GM21737 (cell line): ENCODE results near the gene GNB3.

Experiments
- ATAC-seq: cut with Tn5 transposase; IDR thresholded peaks from one replicate; pipeline ENCODE4 v1.9.1; 2021; ENCODE audit warnings: mild to moderate bottlenecking, moderate library complexity; ENCODE audit not compliant: unreplicated experiment

Gene GNB3

DNA sequence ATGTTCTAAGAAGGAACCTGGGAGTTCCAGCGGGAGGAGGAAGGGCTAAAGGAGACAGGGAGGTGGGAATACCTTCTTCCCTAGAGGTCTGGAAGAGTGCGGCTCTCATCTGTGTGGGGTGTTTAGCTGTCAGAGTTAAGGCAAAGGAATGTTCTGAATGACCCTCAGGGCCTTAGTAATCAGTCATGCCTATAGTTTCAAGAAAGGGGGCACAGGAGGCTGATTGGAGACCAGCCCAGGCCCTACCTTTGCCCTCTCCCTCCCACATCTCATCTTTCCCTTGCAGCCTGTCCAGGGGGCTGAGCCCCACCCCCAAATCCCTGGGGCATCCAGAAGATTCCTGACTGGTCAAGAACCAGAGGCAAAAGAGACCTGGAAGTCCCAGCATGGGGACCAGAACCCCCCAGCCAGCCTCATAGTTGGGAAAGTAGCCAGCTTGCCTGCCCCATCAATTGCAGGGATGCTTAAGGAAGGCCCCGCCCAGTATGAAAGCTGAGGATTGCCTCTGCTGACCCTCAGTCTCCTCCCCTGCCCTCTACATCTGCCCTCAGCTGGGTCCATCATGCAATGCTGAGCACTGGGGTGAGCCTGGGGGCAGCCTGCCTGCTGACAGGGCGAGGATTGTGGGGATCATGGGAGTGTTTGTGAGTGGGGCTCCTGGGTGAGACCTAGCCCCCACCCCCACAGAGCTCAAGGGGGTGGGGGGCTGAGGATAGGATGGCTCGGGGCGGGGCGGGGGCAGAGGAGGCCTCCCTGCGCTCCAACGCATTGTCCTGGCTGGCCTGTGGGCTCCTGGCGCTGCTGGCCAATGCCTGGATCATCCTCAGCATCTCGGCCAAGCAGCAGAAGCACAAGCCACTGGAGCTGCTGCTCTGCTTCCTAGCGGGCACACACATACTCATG, 17.3 kb upstream of the GNB3 start:
- ATAC-seq: no peak

- no peak for ATAC-seq
These were observed 16.5 kb upstream of the GNB3 start for GRCh38 chr12:6824085-6824775.

GRCh38 chr12:6824901-6825381, 15.8 kb upstream of the GNB3 start:
- ATAC-seq: no peak

DNA sequence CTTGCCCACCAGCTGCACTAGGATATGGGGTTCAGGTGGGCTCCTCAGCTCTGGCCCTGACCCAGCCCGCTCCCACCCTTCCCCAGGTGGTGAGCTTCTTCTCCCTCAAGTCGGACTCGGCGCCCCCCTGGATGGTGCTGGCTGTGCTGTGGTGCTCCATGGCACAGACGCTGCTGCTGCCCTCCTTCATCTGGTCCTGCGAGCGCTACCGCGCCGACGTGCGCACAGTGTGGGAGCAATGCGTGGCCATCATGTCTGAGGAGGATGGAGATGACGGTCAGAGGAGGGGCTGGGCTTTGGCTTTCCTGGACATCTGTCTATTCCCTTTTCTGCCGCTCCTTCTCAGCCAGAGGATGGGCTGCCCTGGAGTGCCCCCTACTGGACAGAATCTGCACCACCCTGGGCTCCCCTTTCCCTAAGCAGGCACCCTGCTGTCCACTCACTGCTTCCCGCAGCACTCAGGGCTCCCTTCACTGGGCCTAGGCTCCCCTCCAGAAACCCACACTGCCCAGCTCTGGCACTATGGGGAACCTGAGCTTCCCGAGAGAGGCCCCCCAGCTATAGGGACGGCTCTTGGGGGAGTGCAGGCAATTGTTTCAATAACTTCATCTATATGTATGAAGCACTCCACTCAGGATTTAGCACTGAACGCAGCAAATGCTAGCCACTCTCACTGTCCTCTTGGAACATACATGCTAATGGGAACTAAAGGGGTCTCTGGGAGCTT, 15.2 kb upstream of the GNB3 start:
- ATAC-seq: no peak

DNA sequence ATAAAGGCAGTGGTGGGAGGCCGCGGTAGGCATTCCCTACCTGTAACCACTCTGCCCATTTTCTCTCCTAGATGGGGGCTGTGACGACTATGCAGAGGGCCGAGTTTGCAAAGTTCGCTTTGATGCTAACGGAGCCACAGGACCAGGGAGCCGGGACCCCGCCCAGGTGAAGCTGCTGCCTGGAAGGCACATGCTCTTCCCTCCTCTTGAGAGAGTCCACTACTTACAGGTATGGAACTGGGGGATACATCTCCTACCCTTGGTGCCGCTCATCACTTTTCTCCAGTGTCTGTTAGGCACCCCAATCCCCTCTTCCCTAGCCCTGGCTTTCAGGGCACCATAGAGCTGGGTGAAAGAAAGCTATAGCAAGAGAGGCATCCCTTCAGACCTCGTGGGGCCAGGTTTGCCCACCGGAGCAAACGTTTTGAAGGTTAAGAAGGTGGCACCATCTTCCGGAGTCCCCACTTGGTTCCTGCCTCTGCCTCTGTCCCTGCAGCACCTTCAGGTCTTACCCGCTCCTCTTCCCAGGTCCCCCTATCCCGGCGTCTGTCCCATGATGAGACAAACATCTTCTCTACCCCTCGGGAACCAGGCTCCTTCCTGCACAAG, 14.5 kb upstream of the GNB3 start:
- no peak for ATAC-seq

DNA sequence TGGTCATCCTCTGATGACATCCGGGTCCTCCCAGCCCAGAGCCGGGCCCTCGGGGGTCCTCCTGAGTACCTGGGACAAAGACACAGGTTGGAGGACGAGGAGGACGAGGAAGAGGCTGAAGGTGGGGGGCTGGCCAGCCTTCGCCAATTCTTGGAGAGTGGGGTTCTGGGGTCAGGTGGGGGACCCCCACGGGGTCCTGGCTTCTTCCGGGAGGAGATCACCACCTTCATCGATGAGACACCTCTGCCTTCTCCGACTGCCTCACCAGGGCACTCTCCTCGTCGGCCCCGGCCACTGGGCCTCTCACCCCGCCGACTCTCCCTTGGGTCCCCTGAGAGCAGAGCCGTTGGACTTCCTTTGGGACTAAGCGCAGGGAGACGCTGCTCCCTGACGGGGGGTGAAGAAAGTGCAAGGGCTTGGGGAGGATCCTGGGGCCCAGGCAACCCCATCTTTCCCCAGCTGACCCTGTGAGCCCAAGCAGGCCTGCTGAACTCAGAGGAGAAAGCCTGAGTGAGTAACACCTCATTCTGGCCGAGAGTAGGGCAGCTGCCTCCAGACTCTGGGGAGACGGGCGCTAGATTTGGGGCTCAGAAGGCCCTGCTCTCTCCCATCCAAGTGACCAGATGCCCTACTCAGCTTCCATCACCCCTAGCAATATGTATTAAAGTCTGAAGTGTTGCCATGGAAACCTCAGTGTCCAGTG, 13.8 kb upstream of the GNB3 start:
- no peak for ATAC-seq

DNA sequence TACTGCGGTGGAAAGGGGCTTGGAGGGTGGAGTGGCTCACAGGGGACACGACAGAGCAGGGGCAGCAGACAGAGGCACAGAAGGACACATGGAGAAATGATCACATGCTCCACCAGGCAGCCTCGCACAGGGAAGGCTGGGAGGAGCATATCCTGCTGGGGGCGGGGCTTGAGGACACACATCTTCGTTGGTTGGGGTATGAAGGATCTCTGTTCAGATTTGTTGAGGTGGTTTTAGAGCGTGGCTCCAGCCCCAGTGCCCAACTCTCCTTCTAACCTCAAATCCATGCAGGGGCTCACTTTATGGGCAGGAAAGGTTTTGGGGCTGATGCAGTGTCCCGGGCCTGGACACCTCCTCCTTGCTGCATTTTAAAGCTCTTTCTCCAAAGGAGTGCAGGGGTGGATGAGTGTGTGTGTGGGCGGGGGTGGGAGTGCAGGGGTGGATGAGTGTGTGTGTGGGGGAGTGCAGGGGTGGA, 13.3 kb upstream of the GNB3 start:
- ATAC-seq: no peak

GRCh38 chr12:6827982-6828780, 12.5 kb upstream of the GNB3 start, which contains the start of gene P3H3:
TSS of gene P3H3 (plus strand) at chr12:6828407. CDS start at chr12:6828441, 34 bp downstream.
- no peak for ATAC-seq

DNA sequence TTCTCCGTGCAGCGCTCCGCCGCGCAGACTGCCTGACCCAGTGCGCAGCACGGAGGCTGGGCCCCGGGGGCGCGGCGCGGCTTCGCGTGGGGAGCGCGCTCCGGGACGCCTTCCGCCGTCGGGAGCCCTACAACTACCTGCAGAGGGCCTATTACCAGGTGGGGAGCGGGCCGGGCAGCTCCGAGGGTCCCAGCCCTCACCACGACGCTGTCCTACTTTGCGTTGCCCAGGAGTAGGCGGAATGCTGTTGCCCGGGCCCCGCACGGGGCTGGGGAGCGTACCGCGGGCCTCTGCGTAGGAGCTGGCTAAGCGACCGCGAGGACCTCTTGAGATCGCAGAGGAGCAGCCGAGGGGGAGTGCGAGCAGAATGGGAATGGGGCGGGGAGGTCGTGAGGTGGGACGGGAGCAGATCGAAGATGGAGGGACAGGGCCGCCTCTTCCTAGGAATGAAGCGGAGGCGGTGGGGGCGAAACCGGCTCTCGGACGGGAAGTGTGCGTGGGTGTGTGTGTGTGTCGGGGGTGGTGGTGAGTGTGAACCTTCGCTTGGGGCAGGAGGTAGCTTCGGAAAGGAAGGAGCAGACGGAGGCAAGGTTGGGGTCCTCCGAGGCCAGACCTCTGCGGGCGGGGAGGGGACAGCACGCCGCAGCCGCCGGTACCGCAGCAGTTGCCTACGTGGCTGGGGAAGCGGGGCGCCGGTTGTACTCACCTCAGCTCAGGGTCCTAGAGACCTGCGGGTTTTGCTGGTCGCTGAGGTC, 11.8 kb upstream of the GNB3 start:
- ATAC-seq: no peak

- ATAC-seq: no peak
These were observed 11.0 kb upstream of the GNB3 start for GRCh38 chr12:6829536-6830220.

DNA sequence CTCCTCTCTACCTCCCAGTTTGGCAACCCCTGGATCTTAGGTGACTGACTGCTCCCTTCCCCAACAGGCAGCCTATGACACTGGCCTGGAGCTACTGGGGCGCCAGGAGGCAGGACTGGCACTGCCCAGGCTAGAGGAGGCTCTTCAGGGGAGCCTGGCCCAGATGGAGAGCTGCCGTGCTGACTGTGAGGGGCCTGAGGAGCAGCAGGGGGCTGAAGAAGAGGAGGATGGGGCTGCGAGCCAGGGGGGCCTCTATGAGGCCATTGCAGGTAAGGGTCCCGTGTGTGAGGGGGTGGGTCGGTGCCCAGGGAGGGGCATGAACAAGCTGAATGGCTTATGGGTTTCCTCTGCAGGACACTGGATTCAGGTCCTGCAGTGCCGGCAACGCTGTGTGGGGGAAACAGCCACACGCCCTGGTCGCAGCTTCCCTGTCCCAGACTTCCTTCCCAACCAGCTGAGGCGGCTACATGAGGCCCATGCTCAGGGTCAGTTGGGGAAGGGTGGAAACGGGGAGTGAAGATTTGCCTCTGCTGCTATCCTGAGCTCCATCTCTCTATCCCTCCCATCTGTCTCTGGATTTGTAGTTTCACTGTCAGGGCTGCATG, 10.3 kb upstream of the GNB3 start:
- no peak for ATAC-seq

DNA sequence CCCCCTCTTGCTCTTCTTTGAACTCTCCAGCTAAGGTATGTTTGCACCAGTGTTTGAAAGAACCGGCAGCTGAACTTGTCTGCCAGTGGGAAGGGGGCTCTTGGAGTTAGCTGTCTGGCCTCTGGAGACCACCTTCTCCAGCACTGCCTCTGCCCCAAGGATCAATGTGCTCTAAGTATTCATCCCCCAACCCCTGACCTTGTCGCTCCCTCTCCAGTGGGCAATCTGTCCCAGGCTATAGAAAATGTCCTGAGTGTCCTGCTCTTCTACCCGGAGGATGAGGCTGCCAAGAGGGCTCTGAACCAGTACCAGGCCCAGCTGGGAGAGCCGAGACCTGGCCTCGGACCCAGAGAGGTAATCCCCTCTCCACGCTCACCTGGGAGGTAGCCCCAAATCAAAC, 9.7 kb upstream of the GNB3 start:
- no peak for ATAC-seq

DNA sequence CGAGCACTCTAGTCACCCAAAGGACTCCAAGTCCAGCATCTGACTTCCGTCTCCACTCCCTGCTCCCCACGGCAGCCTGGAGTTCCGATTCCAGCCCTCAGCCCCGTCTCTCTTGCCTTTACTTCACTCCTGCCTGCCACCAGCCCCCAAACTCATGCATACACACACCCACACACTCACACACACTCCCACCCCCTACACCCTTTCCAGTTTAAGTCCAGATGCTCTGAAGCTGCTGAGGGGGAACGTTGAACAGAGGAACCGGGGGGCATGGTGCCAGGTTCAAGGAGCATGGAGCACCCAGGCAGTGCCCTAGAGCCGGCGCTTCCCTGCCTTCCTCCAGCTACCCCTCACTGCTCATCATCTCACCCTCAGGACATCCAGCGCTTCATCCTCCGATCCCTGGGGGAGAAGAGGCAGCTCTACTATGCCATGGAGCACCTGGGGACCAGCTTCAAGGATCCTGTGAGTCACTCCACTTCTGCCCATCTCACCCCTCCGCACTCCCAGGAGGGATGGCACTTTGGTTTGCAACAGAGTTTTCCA, 9.2 kb upstream of the GNB3 start:
- no peak for ATAC-seq

DNA sequence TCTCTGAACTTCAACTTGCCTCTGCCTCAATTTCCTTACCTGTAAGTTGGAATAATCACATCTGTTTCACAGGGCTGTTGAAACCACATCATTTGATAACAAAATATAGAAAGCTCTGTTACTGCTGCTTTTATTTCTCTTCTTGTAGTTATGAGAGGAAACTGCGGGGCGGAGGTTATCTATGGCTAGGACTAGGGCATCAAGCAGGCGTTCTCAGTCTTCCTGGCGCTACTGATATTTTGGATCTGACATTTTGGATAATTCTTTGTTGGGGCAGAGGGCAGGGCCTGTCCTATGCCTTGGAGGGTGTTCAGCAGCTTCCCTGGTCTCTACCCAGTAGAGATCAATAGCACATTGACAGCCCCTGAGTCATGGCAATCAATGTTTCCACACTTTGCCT, 8.6 kb upstream of the GNB3 start:
- ATAC-seq: no peak

- ATAC-seq: no peak
These were observed 7.4 kb upstream of the GNB3 start for GRCh38 chr12:6833189-6833890.

DNA sequence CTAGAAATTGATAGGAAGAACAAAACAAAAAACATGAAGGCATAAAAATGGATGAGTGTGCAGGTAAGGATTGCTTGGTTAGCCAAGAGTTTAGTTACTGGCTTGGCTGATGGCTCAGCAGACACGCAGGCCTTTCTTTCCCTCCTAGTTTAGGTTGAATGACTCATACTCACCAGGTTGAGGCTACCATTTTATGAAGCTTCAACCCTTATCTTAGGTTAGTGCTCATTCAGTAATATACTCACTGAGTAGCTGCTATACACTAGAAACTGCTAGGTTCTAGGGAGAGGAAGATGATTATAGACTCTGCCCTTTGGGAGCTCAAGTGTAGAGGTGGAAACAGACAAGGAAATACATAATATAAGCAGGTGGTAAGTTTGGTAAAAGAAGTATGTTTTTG, 6.5 kb upstream of the GNB3 start:
- ATAC-seq: no peak

GRCh38 chr12:6834873-6835272, 5.9 kb upstream of the GNB3 start:
- no peak for ATAC-seq
